ENCODE data around the gene FAM168B. TPM values are rescaled to one million over a fixed set of nuclear protein-coding genes. Genes with fewer than 3 reads are reported as not detected.
"Not testable (repeated sequence)": the region's sequence is repeated elsewhere in the genome, so short reads cannot be mapped to it uniquely, and the experiment has no call there.

The FAM168B gene, protein sequence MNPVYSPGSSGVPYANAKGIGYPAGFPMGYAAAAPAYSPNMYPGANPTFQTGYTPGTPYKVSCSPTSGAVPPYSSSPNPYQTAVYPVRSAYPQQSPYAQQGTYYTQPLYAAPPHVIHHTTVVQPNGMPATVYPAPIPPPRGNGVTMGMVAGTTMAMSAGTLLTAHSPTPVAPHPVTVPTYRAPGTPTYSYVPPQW
- total RNA-seq = 90.5 TPM

DNA sequence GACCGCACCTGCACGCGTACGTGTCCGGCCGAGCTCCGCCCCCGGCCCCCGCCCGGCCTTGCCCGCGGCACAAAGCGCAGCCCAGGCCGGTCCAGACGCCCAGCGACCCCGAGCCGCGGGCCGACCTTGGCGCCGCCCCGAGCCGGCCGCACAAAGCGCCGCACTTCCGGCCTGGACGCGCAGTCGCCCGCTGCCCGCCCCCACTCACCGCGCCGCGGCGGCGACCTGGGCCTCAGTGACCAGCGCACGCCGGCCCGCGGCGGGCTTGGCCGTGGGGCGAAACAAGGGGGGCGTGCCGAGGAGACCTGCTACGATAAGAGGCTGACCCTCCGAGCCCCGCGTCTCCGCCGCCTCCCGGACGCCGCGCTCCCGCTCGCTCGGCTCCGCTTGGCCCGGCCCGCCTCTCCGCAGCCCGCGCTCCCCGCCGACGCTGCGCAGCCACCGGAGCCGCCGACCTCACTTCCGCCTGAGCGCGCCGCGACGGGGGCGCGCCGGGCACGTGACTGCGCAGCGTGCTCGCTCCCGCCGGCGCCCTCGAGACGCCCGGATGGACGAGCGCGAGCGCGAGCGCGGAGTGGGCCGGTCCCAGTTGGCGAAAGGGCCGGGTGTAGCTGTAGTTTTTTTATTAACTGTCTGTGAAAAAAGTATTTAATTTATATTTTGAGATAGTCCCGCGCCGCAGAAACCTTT is at the start of gene FAM168B:
FAM168B (minus strand) TSS at position 455 of the 690 bp plus-strand sequence. CDS start 10,814 bp downstream, outside the sequence.
- DNase-seq (ENCODE audit: low spot score) = peak; percentile 90

- no peak for DNase-seq (ENCODE audit: low spot score)
Observed at GRCh38 chr2:131142849-131143248, 49.6 kb upstream of the FAM168B start.

GRCh38 chr2:131140581-131140980 is 47.3 kb upstream of the FAM168B start:
- no peak for DNase-seq (ENCODE audit: low spot score)

DNA sequence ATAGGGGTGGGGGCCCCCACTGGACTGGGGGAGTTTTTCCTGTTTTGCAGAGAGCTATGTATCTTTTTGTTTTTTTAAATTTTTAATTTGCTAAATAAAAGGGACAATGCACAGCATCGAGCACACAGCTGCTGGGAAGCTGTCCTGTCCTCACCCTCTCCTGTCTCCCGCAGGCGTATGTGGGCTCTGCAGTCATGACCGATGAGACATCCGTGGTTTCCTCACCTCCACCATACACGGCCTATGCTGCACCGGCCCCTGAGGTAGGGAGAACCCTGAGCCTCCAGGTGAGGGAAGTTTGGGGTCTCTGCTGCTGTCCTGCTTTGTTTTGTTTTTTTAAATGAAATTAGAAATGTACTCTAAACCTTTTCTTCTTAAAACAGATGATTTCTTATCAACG is 39.5 kb upstream of the FAM168B start:
- no peak for DNase-seq (ENCODE audit: low spot score)

DNA sequence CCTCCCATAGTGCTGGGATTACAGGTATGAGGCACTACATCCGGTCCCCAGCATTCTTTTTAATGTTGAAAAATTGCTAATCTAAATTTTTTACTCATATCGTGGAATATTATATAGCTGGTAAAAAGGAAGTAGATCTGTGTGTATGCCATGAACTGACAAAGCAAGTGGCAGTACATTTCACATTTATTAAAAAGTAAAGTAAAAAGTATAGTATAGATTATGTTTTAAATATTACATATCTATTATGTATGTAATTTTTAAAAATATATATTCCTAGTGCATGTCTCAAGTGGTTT is 37.0 kb upstream of the FAM168B start:
- no peak for DNase-seq (ENCODE audit: low spot score)

DNA sequence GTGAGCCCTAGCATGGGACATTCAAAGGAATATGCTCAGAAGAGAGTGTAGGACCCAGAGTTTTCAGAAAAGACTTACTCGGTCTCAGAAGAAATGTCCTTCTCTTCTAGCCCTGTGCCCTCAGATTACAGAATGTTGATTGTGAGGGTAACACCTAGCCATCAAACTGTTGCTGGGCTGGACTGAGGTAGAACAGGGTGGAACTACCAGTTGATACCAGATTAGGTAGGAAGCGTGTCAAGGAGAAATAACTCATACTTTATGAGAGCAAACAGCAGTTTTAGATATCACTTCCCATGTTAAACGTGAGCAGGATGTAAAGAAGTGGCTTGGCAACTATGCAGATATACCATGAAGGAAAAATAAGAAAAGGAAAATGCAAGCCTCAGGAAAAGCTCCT is 34.7 kb upstream of the FAM168B start:
- DNase-seq (ENCODE audit: low spot score) = no peak

DNA sequence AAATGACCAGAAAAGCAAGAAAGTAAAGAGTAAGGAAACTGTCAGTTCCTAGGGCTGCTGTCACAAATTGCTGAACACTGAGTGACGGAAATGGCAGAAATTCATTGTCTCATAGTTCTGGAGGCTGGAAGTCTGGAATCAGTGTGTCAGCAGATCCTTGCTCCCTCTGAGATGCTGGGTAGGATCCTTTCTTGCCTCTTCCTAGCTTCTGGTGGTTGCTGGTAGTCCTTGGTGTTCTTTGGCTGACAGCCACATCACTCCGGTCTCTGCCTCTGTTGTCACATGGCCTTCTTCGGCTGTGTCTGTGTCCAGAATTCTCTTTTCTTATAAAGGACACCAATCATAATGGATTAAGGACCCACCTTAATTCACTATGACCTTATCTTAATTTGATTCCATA is 33.8 kb upstream of the FAM168B start:
- no peak for DNase-seq (ENCODE audit: low spot score)

DNA sequence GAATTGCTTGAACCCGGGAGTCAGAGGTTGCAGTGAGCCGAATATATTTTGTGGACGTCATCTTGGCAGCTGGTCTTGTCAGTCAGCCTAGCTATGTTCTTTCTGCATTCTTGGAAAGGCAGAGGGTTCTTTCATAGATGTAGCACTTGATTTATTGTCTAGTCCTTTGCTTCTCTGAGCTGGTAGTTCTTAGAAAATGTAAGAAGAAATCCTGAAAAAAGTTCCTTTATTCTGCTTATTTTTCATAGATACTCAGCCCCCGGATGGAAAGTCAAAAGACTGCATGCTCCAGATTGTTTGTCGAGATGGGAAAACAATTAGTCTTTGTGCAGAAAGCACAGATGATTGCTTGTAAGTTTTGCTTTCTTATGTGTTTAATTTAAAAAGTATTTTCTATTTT is 33.2 kb upstream of the FAM168B start:
- DNase-seq (ENCODE audit: low spot score) = no peak

DNA sequence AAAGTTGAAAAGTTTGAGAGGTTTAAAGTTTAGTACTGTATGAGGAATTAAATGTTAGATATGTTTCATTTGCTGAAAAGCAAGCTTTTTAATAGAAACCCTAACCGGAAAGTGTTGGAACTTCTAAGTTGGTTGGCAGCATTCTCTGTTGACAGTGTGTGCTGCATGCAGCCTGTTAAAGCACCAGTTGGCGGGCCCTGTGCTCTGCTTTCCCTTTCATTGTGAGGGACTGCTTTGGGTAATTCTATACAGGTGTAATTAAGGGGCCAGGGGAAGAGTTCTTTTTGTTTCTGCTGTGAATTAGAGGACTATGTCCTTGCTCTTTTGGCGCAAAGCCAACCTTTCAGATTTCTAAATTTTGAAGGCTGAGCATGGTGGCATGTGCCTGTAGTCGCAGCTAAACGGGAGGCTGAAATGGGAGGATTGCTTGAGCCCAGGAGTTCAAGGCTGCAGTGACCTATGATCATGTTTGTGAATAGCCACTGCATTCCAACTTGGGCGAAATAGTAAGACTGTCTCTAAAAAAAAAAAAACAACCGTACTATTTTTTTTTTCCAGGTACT is 32.0 kb upstream of the FAM168B start:
- DNase-seq (ENCODE audit: low spot score) = no peak

DNA sequence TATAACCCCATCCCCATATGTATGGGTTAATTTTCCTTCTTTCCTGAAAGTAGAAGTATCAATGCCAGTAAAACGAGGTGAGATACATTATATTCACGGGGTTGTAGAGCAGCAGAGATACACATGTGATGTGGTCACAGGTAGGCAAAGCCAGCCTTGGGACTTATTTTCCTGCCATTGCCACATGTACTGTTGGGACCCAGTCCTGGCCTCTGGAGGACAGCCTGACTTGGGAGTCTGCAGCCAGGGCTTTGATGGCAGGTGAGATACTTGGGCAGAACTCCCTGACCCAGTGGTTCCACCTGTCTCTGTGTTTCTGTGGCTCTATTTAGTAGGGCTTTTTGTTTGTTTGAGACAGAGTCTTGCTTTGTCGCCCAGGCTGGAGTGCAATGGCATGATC is 29.9 kb upstream of the FAM168B start:
- no peak for DNase-seq (ENCODE audit: low spot score)

DNA sequence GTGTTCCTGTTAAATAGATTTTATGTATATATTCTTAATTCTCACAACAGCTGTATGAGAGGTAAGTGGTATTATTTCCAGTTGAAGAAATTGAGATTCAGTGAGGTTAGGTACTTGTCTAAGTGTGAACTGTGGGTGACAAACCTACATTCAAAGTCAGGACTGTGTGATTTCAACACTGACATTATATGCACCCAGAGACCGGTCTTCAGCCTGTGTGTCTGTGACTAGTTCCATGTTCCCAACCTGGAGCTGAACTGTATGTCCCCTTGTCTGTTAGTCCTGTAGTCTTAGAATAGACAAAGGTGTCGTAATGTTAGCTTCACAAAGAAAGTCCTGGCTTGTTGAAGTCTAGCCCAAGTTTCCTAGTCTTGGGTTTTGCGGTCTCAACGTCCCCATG is 29.2 kb upstream of the FAM168B start:
- no peak for DNase-seq (ENCODE audit: low spot score)

- no peak for DNase-seq (ENCODE audit: low spot score)
Observed at GRCh38 chr2:131121464-131121863, 28.2 kb upstream of the FAM168B start.

DNA sequence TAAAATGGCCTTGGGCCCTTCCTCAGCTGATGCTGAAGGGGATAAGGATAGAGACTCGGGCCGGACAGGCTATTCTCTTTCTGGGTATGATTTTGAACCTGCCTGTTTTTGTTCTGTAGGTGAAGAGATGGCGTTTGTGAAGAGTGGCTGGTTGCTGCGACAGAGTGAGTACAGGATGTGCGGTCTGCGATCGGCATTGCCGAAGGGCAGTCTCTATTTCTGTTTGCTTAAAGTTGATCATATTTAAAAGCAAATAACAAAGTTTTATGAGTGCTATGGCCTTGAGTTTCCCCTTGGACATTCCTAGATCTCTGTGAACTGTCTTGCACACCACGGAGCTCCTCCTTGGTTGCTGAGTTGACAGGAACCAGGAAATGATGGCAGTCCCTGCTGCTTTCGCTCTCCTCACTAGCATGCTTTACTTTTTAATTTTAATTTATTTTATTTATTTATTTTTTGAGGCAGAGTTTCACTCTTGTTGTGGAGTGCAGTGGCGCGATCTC is 27.6 kb upstream of the FAM168B start:
- no peak for DNase-seq (ENCODE audit: low spot score)

DNA sequence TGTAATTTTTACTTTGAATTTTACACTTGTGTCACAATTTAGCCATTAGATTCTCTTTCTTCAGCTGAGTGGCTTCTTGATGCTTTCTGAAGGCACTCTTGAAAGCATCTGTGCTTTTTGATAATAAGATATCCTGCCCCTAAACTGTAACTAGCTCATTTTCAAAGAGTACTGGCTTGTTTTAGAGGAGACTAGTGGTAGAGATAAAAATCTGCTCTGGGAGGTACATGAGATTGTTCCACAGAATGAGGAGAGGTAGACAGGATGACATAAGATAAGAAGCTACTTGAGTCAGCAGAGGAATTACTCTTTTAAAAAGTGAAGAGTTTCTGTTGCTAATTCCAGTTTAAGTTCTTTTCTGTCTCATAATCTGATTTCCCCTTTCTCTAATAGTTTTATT is 22.5 kb upstream of the FAM168B start:
- DNase-seq (ENCODE audit: low spot score) = no peak

DNA sequence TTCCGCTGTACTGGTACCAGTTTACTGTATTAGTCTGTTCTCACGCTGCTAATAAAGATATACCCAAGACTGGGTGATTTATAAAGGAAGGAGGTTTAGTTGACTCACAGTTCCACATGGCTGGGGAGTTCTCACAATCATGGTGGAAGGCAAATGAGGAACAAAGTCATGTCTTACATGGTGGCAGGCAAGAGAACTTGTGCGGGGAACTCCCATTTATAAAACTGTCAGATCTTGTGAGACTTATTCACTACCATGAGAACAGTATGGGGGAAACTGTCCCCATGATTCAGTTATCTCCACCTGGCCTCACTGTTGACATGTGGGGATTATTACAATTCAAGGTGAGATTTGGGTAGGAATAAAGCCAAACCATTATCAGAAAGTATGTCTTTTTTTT is 21.7 kb upstream of the FAM168B start:
- not testable (repeated sequence) for DNase-seq (ENCODE audit: low spot score)

DNA sequence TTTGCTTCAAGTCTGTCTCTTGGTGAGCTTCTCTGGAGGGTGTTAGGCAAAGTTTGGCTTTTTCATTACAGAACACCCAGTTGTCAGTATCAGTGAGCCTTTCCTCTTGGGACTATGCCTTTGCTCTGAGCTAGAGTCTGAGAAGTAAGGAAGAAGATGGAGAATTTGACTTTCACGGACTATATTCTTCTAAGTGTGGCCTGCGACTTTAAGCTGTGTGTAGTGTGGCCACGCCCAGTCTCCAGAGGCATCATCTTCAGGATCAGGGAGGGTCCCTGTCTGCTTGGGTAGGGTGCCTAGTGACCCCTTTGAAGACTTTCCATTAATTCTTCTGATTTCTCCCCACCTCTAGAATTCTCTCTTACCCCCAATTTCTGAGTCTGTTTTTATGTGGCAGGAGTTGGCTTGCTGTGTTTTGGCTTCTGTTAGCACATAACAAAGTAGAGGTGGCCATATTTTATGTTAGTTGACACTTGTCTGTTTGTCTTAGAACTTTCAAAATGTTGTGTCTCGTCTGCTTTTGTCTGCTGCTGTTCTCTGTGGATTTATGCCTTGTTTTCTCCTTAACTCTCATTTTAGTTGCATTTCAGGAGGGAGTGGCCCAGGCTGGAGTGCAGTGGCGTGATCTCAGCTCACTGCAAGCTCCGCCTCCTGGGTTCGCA is 20.4 kb upstream of the FAM168B start:
- no peak for DNase-seq (ENCODE audit: low spot score)

DNA sequence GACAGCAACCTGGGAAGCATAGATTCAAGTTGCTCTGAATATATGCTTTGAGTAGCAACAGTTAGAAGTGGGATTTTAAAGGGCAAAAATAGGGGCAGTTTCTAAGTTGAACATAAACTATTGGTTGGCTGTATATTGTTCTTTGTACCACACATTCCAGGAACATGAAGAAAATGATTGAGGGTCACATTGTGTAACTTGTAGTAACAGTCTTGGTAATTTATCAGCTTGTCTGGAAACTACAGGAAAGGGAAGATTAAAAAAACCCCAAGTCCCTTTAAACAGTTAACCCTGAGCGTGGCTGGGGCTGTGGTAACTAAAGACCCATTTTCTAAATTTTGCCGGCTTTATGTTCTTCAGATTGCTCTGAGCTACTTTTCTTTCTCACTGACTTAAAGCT is 19.3 kb upstream of the FAM168B start:
- DNase-seq (ENCODE audit: low spot score) = no peak

DNA sequence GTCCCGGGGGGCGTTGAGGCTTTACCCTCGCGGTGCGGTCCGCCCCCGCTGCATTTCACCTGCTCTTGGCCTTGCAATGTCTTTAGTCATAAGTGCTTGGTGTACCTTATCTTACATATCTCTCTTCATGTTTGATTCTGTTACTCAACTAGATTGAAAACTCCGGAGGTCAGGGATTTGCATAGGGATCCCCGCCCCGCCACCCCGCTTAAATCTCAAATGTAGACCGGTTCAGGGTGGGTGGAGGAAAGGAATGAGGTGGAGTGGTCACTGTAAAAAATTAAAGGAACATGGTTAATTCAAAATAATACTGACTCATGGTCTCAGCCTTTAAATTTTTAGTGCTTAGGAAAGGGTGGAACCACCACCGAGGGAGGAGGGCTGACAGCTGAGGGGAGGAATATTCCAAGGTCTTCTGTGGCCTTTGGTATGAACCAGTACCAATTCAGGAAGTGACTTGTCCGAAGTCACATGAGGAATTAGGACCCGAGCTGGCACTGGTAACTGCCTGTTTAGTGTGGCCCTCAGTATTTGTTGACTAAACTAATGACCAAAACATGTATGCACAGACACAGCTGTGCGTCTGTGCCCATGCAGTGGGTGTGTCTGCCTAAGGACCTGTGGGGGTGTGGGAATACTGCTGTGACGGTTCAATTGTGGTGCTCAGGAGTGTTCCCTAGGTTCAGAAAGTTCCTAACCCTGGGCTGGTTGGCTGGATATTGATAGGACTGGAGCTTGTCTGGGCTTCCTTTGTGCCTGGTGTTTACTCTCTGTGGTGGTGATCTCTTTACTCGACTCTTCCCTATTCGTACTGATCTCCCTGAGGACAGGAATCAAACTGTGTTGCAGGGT is 12.9 kb upstream of the FAM168B start:
- peak; percentile 46 for DNase-seq (ENCODE audit: low spot score)

DNA sequence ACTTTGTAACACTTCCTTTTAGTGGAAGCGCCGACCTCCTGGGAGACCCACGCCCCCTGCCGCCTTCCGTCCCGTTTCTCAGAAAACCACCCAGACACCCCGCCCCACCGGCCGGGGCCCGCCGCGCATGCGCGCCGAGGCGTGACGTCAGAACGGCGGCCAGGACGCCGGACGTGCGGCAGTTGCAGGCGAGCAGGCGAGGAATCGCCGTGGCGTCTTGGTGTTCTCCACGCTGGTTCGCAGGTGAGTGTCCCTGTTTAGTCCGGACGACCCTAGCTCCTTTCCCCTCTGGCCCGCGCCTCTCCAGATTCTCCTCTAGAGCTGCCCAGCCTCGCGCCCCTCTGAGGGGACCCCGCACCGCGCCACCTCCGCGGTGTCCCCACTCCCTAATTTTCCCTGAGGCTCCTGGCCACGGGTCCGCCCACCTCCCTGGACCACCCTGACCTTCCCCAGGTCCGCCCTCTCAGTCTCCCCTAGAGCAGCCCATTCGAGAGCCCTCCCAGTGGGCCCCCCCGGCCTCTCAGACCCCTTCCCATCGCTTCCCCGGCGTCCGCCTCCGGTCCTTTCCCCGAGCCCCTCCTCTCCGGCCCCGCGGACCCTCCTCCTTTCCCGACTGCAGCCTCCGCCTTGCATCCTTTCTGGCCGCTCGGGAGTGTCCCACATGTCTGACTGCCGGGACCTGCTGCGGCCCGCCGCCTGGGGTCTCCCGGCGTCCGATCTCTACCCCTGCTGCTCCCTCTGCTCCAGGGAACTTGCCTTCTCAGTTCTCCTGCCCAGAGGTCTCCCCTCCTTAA is 12.1 kb upstream of the FAM168B start, which contains the start of gene PLEKHB2:
PLEKHB2 (plus strand) TSS at position 181 of the 794 bp plus-strand sequence. CDS start 15,606 bp downstream, outside the sequence.
- DNase-seq (ENCODE audit: low spot score) = peak; percentile 92

GRCh38 chr2:131104487-131105155 is 11.4 kb upstream of the FAM168B start:
- peak; percentile 32 for DNase-seq (ENCODE audit: low spot score)

Measured in mucosa of gallbladder (tissue), 1 donor.